Peyer's patch (tissue), 4 donors: ENCODE data around the gene UBE2H.

Experiments used
- POLR2A ChIP-seq, 2 donors: fragments of 450-650 bp; IDR thresholded peaks; one replicate each; pipeline ENCODE4 v1.5.1; 2017; ENCODE audit warnings: antibody characterized with exemption in 2 of 2, mild to moderate bottlenecking in 2 of 2, moderate library complexity in 2 of 2
- TF ChIP-seq, protein P1 (sequence below), 6 experiments: fragments of 450-650 bp in 4 of 6; fragments of 200-600 bp in 2 of 6; sonication (generic) in 1 of 6; IDR thresholded peaks; one replicate each; pipeline ENCODE4 v1.5.1; 2017 to 2019; ENCODE audit warnings: antibody characterized with exemption in 6 of 6, mild to moderate bottlenecking in 3 of 6, moderate library complexity in 1 of 6

DNA sequence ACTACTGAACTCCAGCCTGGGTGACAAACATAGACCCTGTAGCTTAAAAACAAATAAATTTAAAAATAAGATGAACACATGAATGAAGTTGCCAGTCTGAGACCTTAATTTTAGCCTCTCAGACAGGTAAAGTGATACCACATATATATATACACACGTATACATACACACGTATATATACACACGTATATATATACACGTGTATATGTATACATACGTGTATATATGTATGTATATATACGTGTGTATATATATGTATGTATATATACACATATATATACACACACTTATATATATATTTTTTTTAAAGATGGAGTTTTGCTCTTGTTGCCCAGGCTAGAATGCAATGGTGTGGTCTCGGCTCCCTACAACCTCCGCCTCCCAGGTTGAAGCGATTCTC, 62.7 kb downstream of the UBE2H start:
- TF ChIP-seq, protein P1, sequence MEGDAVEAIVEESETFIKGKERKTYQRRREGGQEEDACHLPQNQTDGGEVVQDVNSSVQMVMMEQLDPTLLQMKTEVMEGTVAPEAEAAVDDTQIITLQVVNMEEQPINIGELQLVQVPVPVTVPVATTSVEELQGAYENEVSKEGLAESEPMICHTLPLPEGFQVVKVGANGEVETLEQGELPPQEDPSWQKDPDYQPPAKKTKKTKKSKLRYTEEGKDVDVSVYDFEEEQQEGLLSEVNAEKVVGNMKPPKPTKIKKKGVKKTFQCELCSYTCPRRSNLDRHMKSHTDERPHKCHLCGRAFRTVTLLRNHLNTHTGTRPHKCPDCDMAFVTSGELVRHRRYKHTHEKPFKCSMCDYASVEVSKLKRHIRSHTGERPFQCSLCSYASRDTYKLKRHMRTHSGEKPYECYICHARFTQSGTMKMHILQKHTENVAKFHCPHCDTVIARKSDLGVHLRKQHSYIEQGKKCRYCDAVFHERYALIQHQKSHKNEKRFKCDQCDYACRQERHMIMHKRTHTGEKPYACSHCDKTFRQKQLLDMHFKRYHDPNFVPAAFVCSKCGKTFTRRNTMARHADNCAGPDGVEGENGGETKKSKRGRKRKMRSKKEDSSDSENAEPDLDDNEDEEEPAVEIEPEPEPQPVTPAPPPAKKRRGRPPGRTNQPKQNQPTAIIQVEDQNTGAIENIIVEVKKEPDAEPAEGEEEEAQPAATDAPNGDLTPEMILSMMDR (IDR thresholded peaks at IDR 0.05): no peak
- no peak for TF ChIP-seq POLR2A (IDR thresholded peaks at IDR 0.05)
